DND-41 (cell line): ENCODE results near the gene ATP6V0B.

Experiments used
- EZH2 ChIP-seq: IDR thresholded peaks from 3 replicates; pipeline ENCODE4 v1.6.1; 2012; ENCODE audit warnings: borderline replicate concordance, low read depth, mild to moderate bottlenecking, moderate library complexity, low read length, inconsistent platforms; ENCODE audit not compliant: severe bottlenecking
- TF ChIP-seq, protein P1 (sequence below): IDR thresholded peaks from 2 replicates; pipeline ENCODE4 v1.5.1; 2012; ENCODE audit warnings: borderline replicate concordance, low read length, moderate library complexity, mild to moderate bottlenecking; ENCODE audit not compliant: poor library complexity, severe bottlenecking; ENCODE audit errors: extremely low read depth

DNA sequence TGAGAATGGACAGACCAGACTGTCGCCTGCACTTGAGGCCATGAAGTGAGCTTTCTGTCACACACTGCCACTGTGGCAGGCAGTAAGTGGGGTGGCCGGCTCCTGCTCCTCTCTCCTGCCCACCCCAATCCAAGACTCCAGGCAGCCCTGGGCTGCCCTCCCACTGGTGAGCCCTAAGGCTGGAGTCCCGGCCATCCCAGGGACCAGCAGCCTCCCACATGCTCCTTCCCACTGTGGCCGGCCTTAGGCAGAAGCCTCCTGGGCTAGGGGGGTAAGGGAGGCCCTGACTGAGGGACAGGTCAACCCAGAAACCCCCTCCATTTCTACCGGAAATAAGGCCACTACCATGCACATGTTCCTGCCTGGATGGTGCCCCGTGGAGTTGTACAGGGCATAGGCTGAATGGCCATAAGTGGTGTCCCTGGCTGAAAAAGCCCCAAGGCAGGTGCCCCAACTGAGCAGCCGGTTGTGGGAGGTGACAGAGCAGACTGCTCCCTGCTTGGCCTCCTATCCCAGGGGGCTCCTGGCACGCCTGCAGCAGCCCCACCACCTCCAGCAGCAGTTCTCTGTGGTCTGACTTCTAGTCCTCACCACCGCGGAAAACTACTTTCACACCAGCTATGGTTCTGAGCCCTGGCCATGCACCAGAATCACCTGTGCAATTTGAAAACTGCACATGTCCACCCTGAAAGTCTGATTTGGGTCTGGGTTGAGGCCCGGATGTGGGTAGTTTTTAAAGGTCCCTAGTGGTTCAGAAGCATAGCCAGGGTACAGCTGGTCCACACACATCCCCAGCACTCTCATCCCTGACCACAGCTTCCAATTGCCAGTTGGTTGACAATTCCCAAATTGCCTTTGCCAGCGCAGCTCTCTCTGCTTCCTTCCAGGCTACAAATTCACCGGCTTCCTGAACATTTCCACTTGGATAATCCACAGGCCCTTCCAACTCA lies 42.8 kb upstream of the ATP6V0B start:
- TF ChIP-seq, protein P1, sequence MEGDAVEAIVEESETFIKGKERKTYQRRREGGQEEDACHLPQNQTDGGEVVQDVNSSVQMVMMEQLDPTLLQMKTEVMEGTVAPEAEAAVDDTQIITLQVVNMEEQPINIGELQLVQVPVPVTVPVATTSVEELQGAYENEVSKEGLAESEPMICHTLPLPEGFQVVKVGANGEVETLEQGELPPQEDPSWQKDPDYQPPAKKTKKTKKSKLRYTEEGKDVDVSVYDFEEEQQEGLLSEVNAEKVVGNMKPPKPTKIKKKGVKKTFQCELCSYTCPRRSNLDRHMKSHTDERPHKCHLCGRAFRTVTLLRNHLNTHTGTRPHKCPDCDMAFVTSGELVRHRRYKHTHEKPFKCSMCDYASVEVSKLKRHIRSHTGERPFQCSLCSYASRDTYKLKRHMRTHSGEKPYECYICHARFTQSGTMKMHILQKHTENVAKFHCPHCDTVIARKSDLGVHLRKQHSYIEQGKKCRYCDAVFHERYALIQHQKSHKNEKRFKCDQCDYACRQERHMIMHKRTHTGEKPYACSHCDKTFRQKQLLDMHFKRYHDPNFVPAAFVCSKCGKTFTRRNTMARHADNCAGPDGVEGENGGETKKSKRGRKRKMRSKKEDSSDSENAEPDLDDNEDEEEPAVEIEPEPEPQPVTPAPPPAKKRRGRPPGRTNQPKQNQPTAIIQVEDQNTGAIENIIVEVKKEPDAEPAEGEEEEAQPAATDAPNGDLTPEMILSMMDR: no peak
- no peak for TF ChIP-seq EZH2
